ENCODE measurements around the gene DSN1.

Gene DSN1

GRCh38 chr20:36777167-36777566 lies 3.6 kb upstream of the DSN1 start:
- H3K36me3 ChIP-seq (ENCODE audit: control insufficient read depth, insufficient read depth, low read length), result no peaks in the 10 kb centered on the region
- no peak overlapping the region for H3K56ac ChIP-seq (ENCODE audit: low read length)
- H3K9ac ChIP-seq (ENCODE audit: low read length), result no peak overlapping the region
- H3K23ac ChIP-seq (ENCODE audit: low read length), result no peak overlapping the region
- no peak overlapping the region for H3K27ac ChIP-seq (ENCODE audit: low read depth, low read length)
- no peaks in the 10 kb centered on the region for H3K27me3 ChIP-seq (ENCODE audit: insufficient read depth, low read length, poor library complexity)
- H3K79me1 ChIP-seq (ENCODE audit: low read length), result peaks cover 3% of the 10 kb centered on the region
- no peak overlapping the region for H3K4me2 ChIP-seq (ENCODE audit: low read length)
- H4K5ac ChIP-seq (ENCODE audit: low read length), result no peak overlapping the region
- H3K79me2 ChIP-seq (ENCODE audit: control insufficient read depth, insufficient read depth, low read length), result peaks cover 1% of the 10 kb centered on the region
- no peak overlapping the region for H2AK5ac ChIP-seq (ENCODE audit: low read length)
- peaks cover 3% of the 10 kb centered on the region for H3K4me1 ChIP-seq (ENCODE audit: control insufficient read depth, low read depth, low read length)
- no peak overlapping the region for H3K18ac ChIP-seq (ENCODE audit: low read length)
- no peak overlapping the region for H3K4me3 ChIP-seq (ENCODE audit: low read length)
- no peak for DNase-seq
- WGBS (ENCODE audit: extremely low coverage, insufficient coverage, low lambda C conversion rate), result no CpG with 5 or more reads among the region's 3 CpGs
- no peak overlapping the region for H3K4ac ChIP-seq (ENCODE audit: low read depth, low read length)
- no peak overlapping the region for H2BK120ac ChIP-seq (ENCODE audit: low read depth, low read length)
- no peak overlapping the region for H4K8ac ChIP-seq (ENCODE audit: low read depth, low read length)
- H2BK5ac ChIP-seq (ENCODE audit: low read length), result no peak overlapping the region
- no peak overlapping the region for H2BK15ac ChIP-seq (replicated peaks; ENCODE audit: low read depth)

- H2BK15ac ChIP-seq (replicated peaks; ENCODE audit: low read depth), result no peak overlapping the region
- no peaks in the 10 kb centered on the region for H3K27me3 ChIP-seq (ENCODE audit: insufficient read depth, low read length, poor library complexity)
- H3K9ac ChIP-seq (ENCODE audit: low read length), result no peak overlapping the region
- no peak overlapping the region for H3K23ac ChIP-seq (ENCODE audit: low read length)
- H2AK5ac ChIP-seq (ENCODE audit: low read length), result no peak overlapping the region
- no peak overlapping the region for H3K4me2 ChIP-seq (ENCODE audit: low read length)
- DNase-seq, result no peak
- H4K5ac ChIP-seq (ENCODE audit: low read length), result no peak overlapping the region
- H2BK5ac ChIP-seq (ENCODE audit: low read length), result no peak overlapping the region
- peaks cover 3% of the 10 kb centered on the region for H3K79me1 ChIP-seq (ENCODE audit: low read length)
- H3K56ac ChIP-seq (ENCODE audit: low read length), result no peak overlapping the region
- no peak overlapping the region for H4K8ac ChIP-seq (ENCODE audit: low read depth, low read length)
- H3K27ac ChIP-seq (ENCODE audit: low read depth, low read length), result no peak overlapping the region
- no peak overlapping the region for H3K4me3 ChIP-seq (ENCODE audit: low read length)
- no peak overlapping the region for H3K18ac ChIP-seq (ENCODE audit: low read length)
- peaks cover under 1% of the 10 kb centered on the region for H3K36me3 ChIP-seq (ENCODE audit: control insufficient read depth, insufficient read depth, low read length)
- no peak overlapping the region for H2BK120ac ChIP-seq (ENCODE audit: low read depth, low read length)
- peaks cover 1% of the 10 kb centered on the region for H3K79me2 ChIP-seq (ENCODE audit: control insufficient read depth, insufficient read depth, low read length)
- H3K4me1 ChIP-seq (ENCODE audit: control insufficient read depth, low read depth, low read length), result peaks cover 3% of the 10 kb centered on the region
- no CpG with 5 or more reads among the region's 3 CpGs for WGBS (ENCODE audit: extremely low coverage, insufficient coverage, low lambda C conversion rate)
- H3K4ac ChIP-seq (ENCODE audit: low read depth, low read length), result no peak overlapping the region
These were observed 2.3 kb upstream of the DSN1 start for GRCh38 chr20:36775826-36776225.

- Histone ChIP-seq H3K4me1 (ENCODE audit: control insufficient read depth, low read depth, low read length) (peaks cover 3% of the 10 kb centered on the region), H3K27me3 (ENCODE audit: insufficient read depth, low read length, poor library complexity) (no peaks in the 10 kb centered on the region), H2BK120ac (ENCODE audit: low read depth, low read length) (no peak overlapping the region), H3K9ac (ENCODE audit: low read length) (no peak overlapping the region), H3K79me2 (ENCODE audit: control insufficient read depth, insufficient read depth, low read length) (peaks cover 1% of the 10 kb centered on the region), H2BK15ac (replicated peaks; ENCODE audit: low read depth) (no peak overlapping the region), H4K8ac (ENCODE audit: low read depth, low read length) (no peak overlapping the region), H3K79me1 (ENCODE audit: low read length) (peaks cover 4% of the 10 kb centered on the region), H3K4me3 (ENCODE audit: low read length) (no peak overlapping the region), H3K23ac (ENCODE audit: low read length) (no peak overlapping the region), H2AK5ac (ENCODE audit: low read length) (no peak overlapping the region), H3K4ac (ENCODE audit: low read depth, low read length) (no peak overlapping the region), H3K18ac (ENCODE audit: low read length) (no peak overlapping the region), H2BK5ac (ENCODE audit: low read length) (no peak overlapping the region), H3K36me3 (ENCODE audit: control insufficient read depth, insufficient read depth, low read length) (peaks cover 3% of the 10 kb centered on the region), H3K27ac (ENCODE audit: low read depth, low read length) (no peak overlapping the region), H3K4me2 (ENCODE audit: low read length) (no peak overlapping the region), H4K5ac (ENCODE audit: low read length) (no peak overlapping the region), H3K56ac (ENCODE audit: low read length) (no peak overlapping the region)
- no CpG with 5 or more reads among the region's 2 CpGs for WGBS (ENCODE audit: extremely low coverage, insufficient coverage, low lambda C conversion rate)
- peak; percentile 30 for DNase-seq
These were observed 1.6 kb upstream of the DSN1 start for GRCh38 chr20:36775196-36775595.

DNA sequence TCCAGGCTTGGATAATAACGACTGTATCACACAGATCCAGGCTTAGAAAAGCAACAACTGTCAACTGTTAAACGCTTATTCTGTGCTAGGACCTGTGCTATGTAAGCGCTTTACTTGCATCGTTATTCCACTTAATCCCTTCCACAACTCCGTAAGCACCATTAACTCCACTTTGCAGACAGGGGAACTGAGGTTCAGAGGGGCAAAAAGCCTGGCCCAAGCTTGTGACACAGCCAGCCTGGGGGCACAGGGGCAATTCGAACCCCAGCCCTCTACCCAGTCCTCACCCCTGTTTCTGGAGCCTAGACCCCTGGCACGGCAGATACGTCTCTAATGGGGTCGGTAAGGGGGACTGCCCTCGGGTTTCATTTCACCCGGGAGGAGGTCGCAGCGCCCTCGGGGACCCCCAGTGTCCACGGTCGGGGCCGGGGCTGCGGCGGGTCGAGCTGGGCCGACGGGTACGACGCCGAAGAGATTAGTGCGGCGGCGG lies 411 bp downstream of the DSN1 start:
- Histone ChIP-seq H3K4ac (ENCODE audit: low read depth, low read length) (peak overlapping the region; percentile 90), H3K27me3 (ENCODE audit: insufficient read depth, low read length, poor library complexity) (no peaks in the 10 kb centered on the region), H3K4me1 (ENCODE audit: control insufficient read depth, low read depth, low read length) (peaks cover 3% of the 10 kb centered on the region), H4K8ac (ENCODE audit: low read depth, low read length) (peak overlapping the region; percentile 77), H2BK120ac (ENCODE audit: low read depth, low read length) (no peak overlapping the region), H2BK15ac (replicated peaks; ENCODE audit: low read depth) (no peak overlapping the region), H3K4me3 (ENCODE audit: low read length) (peak overlapping the region; percentile 57), H3K18ac (ENCODE audit: low read length) (peak overlapping the region; percentile 77), H3K79me1 (ENCODE audit: low read length) (peaks cover 4% of the 10 kb centered on the region), H3K36me3 (ENCODE audit: control insufficient read depth, insufficient read depth, low read length) (peaks cover 3% of the 10 kb centered on the region), H3K4me2 (ENCODE audit: low read length) (peak overlapping the region; percentile 77), H2BK5ac (ENCODE audit: low read length) (no peak overlapping the region), H3K79me2 (ENCODE audit: control insufficient read depth, insufficient read depth, low read length) (peaks cover 1% of the 10 kb centered on the region), H4K5ac (ENCODE audit: low read length) (no peak overlapping the region), H3K27ac (ENCODE audit: low read depth, low read length) (no peak overlapping the region), H3K9ac (ENCODE audit: low read length) (peak overlapping the region; percentile 91), H3K56ac (ENCODE audit: low read length) (peak overlapping the region; percentile 93), H2AK5ac (ENCODE audit: low read length) (no peak overlapping the region), H3K23ac (ENCODE audit: low read length) (peak overlapping the region; percentile 92)
- DNase-seq, result no peak
- no CpG with 5 or more reads among the region's 28 CpGs for WGBS (ENCODE audit: extremely low coverage, insufficient coverage, low lambda C conversion rate)

GRCh38 chr20:36770680-36771079 lies 2.9 kb downstream of the DSN1 start:
- H3K4me2 ChIP-seq (ENCODE audit: low read length), result no peak overlapping the region
- H4K5ac ChIP-seq (ENCODE audit: low read length), result no peak overlapping the region
- no peak overlapping the region for H2BK15ac ChIP-seq (replicated peaks; ENCODE audit: low read depth)
- H3K56ac ChIP-seq (ENCODE audit: low read length), result no peak overlapping the region
- H3K9ac ChIP-seq (ENCODE audit: low read length), result peak overlapping the region; percentile 8
- H3K4me1 ChIP-seq (ENCODE audit: control insufficient read depth, low read depth, low read length), result peaks cover 3% of the 10 kb centered on the region
- no peak overlapping the region for H2BK5ac ChIP-seq (ENCODE audit: low read length)
- H3K79me1 ChIP-seq (ENCODE audit: low read length), result peaks cover 4% of the 10 kb centered on the region
- H3K79me2 ChIP-seq (ENCODE audit: control insufficient read depth, insufficient read depth, low read length), result peaks cover 1% of the 10 kb centered on the region
- no peak overlapping the region for H2AK5ac ChIP-seq (ENCODE audit: low read length)
- no peak overlapping the region for H3K4me3 ChIP-seq (ENCODE audit: low read length)
- H3K27ac ChIP-seq (ENCODE audit: low read depth, low read length), result no peak overlapping the region
- WGBS (ENCODE audit: extremely low coverage, insufficient coverage, low lambda C conversion rate), result no CpG with 5 or more reads among the region's 7 CpGs
- H4K8ac ChIP-seq (ENCODE audit: low read depth, low read length), result no peak overlapping the region
- no peak for DNase-seq
- H3K4ac ChIP-seq (ENCODE audit: low read depth, low read length), result no peak overlapping the region
- H3K36me3 ChIP-seq (ENCODE audit: control insufficient read depth, insufficient read depth, low read length), result peaks cover 3% of the 10 kb centered on the region
- no peak overlapping the region for H3K18ac ChIP-seq (ENCODE audit: low read length)
- no peak overlapping the region for H2BK120ac ChIP-seq (ENCODE audit: low read depth, low read length)
- no peak overlapping the region for H3K23ac ChIP-seq (ENCODE audit: low read length)
- H3K27me3 ChIP-seq (ENCODE audit: insufficient read depth, low read length, poor library complexity), result no peaks in the 10 kb centered on the region

DNA sequence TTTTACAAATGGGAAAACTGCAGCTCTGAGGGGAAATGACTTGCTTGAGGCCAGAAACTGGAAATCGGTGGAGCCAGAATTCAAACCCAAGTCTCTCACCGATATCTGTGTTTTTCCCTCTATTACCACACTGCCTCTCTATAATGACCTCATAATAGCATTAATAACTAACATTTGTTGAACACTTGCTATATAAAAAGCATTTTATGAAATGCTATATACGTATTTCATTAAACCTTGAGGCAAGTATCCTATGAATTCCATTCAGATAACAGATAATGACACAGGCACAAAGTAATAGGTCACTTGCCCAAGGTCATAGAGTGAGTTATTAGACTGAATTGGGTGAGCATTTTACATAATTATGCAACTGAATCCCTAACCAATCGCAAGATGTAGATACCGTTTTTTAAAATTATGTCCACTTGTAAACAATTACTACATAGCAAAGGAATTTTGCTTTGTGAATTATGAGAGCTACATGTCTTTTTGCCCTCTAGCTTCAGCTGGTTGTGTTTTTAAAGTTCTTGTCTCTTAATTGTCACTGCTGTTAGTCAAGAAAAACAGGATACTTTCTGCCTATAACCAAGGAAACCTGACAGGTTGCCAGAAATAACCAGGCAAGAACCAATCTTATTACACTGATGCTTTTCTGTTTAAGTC lies 4.7 kb downstream of the DSN1 start:
- no peak overlapping the region for H3K4me3 ChIP-seq (ENCODE audit: low read length)
- peaks cover 3% of the 10 kb centered on the region for H3K36me3 ChIP-seq (ENCODE audit: control insufficient read depth, insufficient read depth, low read length)
- no peak overlapping the region for H3K56ac ChIP-seq (ENCODE audit: low read length)
- H4K5ac ChIP-seq (ENCODE audit: low read length), result no peak overlapping the region
- H3K4me2 ChIP-seq (ENCODE audit: low read length), result no peak overlapping the region
- H3K9ac ChIP-seq (ENCODE audit: low read length), result no peak overlapping the region
- no peak overlapping the region for H3K23ac ChIP-seq (ENCODE audit: low read length)
- H3K79me1 ChIP-seq (ENCODE audit: low read length), result peaks cover 4% of the 10 kb centered on the region
- WGBS (ENCODE audit: extremely low coverage, insufficient coverage, low lambda C conversion rate), result no CpG with 5 or more reads among the region's 5 CpGs
- H3K27me3 ChIP-seq (ENCODE audit: insufficient read depth, low read length, poor library complexity), result no peaks in the 10 kb centered on the region
- peaks cover 1% of the 10 kb centered on the region for H3K79me2 ChIP-seq (ENCODE audit: control insufficient read depth, insufficient read depth, low read length)
- H2BK5ac ChIP-seq (ENCODE audit: low read length), result no peak overlapping the region
- no peak overlapping the region for H3K4ac ChIP-seq (ENCODE audit: low read depth, low read length)
- no peak overlapping the region for H4K8ac ChIP-seq (ENCODE audit: low read depth, low read length)
- H2BK120ac ChIP-seq (ENCODE audit: low read depth, low read length), result no peak overlapping the region
- peaks cover 3% of the 10 kb centered on the region for H3K4me1 ChIP-seq (ENCODE audit: control insufficient read depth, low read depth, low read length)
- no peak overlapping the region for H3K27ac ChIP-seq (ENCODE audit: low read depth, low read length)
- no peak overlapping the region for H2BK15ac ChIP-seq (replicated peaks; ENCODE audit: low read depth)
- no peak overlapping the region for H3K18ac ChIP-seq (ENCODE audit: low read length)
- no peak overlapping the region for H2AK5ac ChIP-seq (ENCODE audit: low read length)
- no peak for DNase-seq
